Adipocyte (in vitro differentiated cells): ENCODE data around the gene CIAO3.

Experiments
- DNase-seq: peaks from one replicate; pipeline ENCODE4 v3.0.0-alpha.2; 2015; ENCODE audit warnings: low read depth
- H3K27me3 ChIP-seq: replicated peaks from 2 replicates; pipeline ENCODE4 v1.7.0; 2013; ENCODE audit warnings: mild to moderate bottlenecking, low read length, moderate library complexity; ENCODE audit not compliant: control insufficient read depth, insufficient read depth
- H3K36me3 ChIP-seq: 2 replicates; pipeline ENCODE4 v1.7.0; 2013; ENCODE audit warnings: low read length, mild to moderate bottlenecking, moderate library complexity; ENCODE audit not compliant: control insufficient read depth, insufficient read depth, severe bottlenecking
- H3K4me1 ChIP-seq: 2 replicates; pipeline ENCODE4 v1.7.0; 2013; ENCODE audit warnings: mild to moderate bottlenecking, low read length, moderate library complexity; ENCODE audit not compliant: control insufficient read depth, insufficient read depth
- H3K4me3 ChIP-seq: 2 replicates; pipeline ENCODE4 v1.7.0; 2013; ENCODE audit warnings: mild to moderate bottlenecking, low read length, moderate library complexity
- H3K9ac ChIP-seq: 2 replicates; pipeline ENCODE4 v1.7.0; 2013; ENCODE audit warnings: mild to moderate bottlenecking, low read length, moderate library complexity
- H3K9me3 ChIP-seq: 2 replicates; pipeline ENCODE4 v1.7.0; 2013; ENCODE audit warnings: mild to moderate bottlenecking, low read length, moderate library complexity; ENCODE audit not compliant: control insufficient read depth

Gene CIAO3

GRCh38 chr16:764848-765487, 24.2 kb upstream of the CIAO3 start:
- no peak for DNase-seq
- Histone ChIP-seq H3K27me3 (peaks cover 18% of the 10 kb centered on the region), H3K9me3 (no peaks in the 10 kb centered on the region), H3K36me3 (no peaks in the 10 kb centered on the region), H3K4me3 (no peak overlapping the region), H3K9ac (no peak overlapping the region), H3K4me1 (no peaks in the 10 kb centered on the region)

- Histone ChIP-seq H3K9ac (no peak overlapping the region), H3K4me1 (no peaks in the 10 kb centered on the region), H3K36me3 (no peaks in the 10 kb centered on the region), H3K9me3 (no peaks in the 10 kb centered on the region), H3K4me3 (no peak overlapping the region), H3K27me3 (peaks cover 23% of the 10 kb centered on the region)
- no peak for DNase-seq
Observed at GRCh38 chr16:764184-764750, 23.5 kb upstream of the CIAO3 start.

DNA sequence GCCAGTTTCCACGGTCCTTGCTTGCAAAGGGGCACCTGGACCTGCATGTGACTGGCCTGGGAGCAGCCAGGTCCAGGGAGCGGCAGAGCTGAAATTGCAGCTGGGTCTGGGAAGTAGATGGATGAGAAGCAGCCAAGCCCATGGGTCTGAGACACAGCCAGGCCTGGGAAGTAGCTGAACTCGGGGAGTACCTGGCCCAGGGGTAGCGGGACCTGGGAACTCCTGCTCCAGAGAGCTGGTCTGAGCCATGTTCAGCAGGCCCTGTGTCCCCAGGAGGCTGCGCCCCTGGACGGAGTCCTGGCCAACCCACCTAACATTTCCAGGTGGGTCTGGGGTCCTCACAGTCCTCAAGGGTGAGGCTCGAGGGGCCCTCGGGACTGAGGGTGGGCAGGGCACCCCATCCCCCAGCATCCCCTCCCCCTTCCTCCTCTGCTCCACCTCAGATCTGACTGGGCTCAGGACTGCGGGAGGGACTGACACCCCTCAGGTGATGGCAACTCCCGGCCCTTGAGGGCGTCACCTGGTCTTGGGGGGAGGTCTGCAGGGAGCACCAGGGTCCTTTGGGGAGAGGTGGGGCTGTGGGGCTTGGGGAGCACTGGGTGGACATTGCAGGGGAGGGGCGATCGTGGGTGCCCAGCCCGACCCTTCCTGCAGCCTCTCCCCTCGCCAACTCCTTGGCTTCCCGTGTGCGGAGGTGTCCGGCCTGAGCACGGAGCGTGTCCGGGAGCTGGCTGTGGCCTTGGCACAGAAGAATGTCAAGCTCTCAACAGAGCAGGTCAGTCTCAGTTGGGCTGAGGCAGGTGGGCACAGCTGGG, 22.8 kb upstream of the CIAO3 start:
- no peak for DNase-seq
- H3K27me3 ChIP-seq, result peaks cover 23% of the 10 kb centered on the region
- H3K36me3 ChIP-seq, result no peaks in the 10 kb centered on the region
- H3K9me3 ChIP-seq, result no peaks in the 10 kb centered on the region
- H3K4me1 ChIP-seq, result no peaks in the 10 kb centered on the region
- H3K4me3 ChIP-seq, result no peak overlapping the region
- H3K9ac ChIP-seq, result no peak overlapping the region

GRCh38 chr16:762595-763268, 21.9 kb upstream of the CIAO3 start:
- H3K9me3 ChIP-seq, result no peaks in the 10 kb centered on the region
- H3K4me3 ChIP-seq, result no peak overlapping the region
- no peak overlapping the region for H3K9ac ChIP-seq
- no peaks in the 10 kb centered on the region for H3K36me3 ChIP-seq
- DNase-seq, result no peak
- H3K4me1 ChIP-seq, result no peaks in the 10 kb centered on the region
- H3K27me3 ChIP-seq, result peaks cover 23% of the 10 kb centered on the region

DNA sequence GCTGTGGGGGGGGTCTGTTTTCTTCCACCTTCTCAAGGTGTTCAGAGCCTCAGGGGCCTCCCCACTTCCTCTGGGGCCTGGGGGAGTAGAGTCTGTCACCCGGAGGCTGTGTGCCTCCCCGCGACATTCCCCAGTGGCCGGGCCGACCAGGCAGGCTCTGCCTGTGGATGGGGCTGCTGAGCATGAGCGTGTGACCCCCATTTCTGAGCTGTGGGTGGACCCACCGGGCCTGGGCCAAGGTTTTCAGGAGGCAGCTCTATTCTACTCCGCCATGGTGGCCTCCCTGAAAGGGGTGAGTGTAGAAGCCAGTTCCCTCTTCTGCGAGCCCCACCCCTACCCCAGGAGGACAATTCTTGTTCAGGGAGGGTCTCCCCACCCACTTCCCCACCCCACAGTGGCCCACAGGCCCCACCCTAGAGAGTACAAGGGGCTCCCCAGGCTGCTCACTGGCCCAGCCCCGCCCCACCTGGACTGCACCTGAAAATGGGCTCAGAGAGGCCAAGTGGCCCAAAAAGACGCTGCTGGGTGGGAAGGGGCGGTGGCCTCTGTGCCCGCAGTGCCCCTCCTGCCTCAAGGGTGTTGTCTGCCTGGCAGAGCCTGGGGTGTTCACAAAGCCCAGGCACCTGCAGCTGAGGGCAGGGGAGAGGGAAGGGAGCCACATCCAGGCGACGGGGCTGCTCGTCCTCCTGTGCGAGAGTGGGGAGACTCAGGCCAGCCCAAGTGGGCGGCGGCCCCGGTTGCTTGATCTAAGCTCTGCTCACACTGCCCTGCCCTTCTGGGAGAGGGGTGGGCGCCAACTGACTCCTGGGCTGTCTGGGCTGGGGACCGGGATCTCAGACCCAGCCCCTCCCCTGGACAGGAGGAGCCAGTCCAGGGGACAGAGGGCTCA, 21.1 kb upstream of the CIAO3 start:
- H3K9me3 ChIP-seq, result no peaks in the 10 kb centered on the region
- H3K4me1 ChIP-seq, result no peaks in the 10 kb centered on the region
- no peak for DNase-seq
- no peak overlapping the region for H3K4me3 ChIP-seq
- no peak overlapping the region for H3K9ac ChIP-seq
- H3K36me3 ChIP-seq, result no peaks in the 10 kb centered on the region
- peaks cover 23% of the 10 kb centered on the region for H3K27me3 ChIP-seq

DNA sequence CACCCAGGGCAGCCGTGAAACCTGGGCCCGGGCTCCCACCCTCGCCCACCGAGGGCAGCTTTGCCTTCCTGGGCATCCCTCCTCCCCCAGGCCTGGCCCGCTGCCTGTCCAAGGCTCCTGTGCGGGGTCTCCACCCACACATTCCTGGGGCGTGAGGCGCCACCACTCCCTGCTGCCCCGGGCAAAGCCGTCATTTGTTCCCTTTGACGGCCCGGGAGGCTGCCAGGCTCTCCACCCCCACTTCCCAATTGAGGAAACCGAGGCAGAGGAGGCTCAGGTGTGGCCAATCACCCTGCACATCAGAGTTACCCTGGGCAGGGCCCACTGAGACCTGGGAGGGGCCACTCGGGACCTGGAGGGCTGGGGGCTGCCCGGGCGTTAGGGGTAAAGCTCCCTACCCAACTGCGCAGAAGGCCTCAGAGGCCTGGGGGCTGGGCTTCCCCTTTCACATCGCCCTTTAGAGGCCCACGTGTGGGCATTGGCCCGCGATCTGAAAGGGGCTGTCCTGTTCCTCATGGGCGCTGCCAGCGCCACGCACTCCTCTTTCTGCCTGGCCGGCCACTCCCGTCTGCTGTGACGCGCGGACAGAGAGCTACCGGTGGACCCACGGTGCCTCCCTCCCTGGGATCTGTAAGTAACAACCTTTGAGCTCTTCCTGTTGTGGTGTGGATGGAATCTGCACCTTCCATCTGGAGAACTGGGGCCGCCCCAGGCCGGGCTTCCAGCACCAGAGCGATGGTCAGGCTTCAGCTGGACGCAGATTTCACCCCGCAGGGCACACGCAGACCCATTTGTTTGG, 19.9 kb upstream of the CIAO3 start, which contains the start of gene MSLN:
Gene MSLN, plus strand, starts transcription at position 190 of the 799 bp plus-strand sequence. CDS start 1,947 bp downstream, outside the sequence.
- Histone ChIP-seq H3K4me3 (no peak within 1 kb of the TSS), H3K27me3 (peaks cover 25% of the 10 kb centered on the region), H3K4me1 (no peaks in the 10 kb centered on the region), H3K36me3 (no peaks in the 10 kb centered on the region), H3K9me3 (peaks cover 6% of the 10 kb centered on the region), H3K9ac (no peak within 1 kb of the TSS)
- DNase-seq, result no peak

GRCh38 chr16:760065-760464, 19.3 kb upstream of the CIAO3 start:
- DNase-seq, result no peak
- H3K9me3 ChIP-seq, result peaks cover 6% of the 10 kb centered on the region
- no peak overlapping the region for H3K4me3 ChIP-seq
- H3K9ac ChIP-seq, result no peak overlapping the region
- H3K36me3 ChIP-seq, result no peaks in the 10 kb centered on the region
- no peaks in the 10 kb centered on the region for H3K4me1 ChIP-seq
- peaks cover 28% of the 10 kb centered on the region for H3K27me3 ChIP-seq

DNA sequence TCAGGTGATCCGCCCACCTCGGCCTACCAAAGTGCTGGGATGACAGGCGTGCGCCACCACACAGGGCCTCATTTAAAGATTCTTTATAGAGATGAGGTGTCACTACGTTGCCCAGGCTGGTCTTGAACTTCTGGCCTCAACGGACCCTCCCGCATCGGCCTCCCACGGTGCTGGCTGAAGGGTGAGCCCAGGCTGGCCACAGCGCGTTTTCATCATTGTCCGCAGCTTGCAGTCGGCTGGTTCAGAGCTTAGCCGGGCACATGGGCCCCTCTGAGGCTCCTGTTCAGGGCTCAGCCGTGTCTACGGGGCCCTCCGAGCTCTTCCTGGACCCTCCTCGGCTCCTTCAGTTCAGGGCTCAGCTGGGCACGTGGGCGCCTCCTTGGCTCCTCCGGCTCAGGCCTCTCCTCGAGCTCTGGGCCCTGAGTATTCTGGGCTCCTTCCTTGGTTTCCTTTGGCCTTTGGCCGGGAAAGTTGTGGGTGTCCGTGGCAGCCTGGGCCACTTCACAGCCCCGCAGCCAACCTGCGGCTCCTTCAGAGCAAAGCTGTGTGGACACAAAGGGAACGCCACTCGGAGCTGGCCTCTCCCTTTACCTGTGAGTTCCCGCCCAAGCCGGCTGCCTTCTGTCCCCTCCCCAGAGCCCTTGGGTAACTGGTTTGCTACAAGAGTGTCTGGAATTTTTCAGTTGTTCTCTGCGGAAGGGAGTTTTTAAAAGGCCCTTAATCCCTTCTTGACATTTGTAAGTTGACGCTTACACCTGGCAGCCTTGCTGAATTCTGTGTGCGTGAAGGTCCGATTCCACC, 18.5 kb upstream of the CIAO3 start:
- Histone ChIP-seq H3K27me3 (peaks cover 33% of the 10 kb centered on the region), H3K9ac (no peak overlapping the region)
- DNase-seq, result no peak

GRCh38 chr16:756428-756827, 15.6 kb upstream of the CIAO3 start:
- H3K36me3 ChIP-seq, result no peaks in the 10 kb centered on the region
- peaks cover 7% of the 10 kb centered on the region for H3K4me1 ChIP-seq
- H3K4me3 ChIP-seq, result no peak overlapping the region
- H3K27me3 ChIP-seq, result peaks cover 33% of the 10 kb centered on the region
- peaks cover 6% of the 10 kb centered on the region for H3K9me3 ChIP-seq
- H3K9ac ChIP-seq, result no peak overlapping the region
- DNase-seq, result no peak

More for the DNA sequence above, 18.5 kb upstream of the CIAO3 start:
- no peak overlapping the region for H3K4me3 ChIP-seq
- H3K4me1 ChIP-seq, result no peaks in the 10 kb centered on the region
- no peaks in the 10 kb centered on the region for H3K36me3 ChIP-seq
- peaks cover 6% of the 10 kb centered on the region for H3K9me3 ChIP-seq
